Activated naive CD8-positive, alpha-beta T cell treated with anti-CD3 and anti-CD28 coated beads for 36 hours (primary cell): Measurements from ENCODE around the gene UPF2. TPM values are rescaled to one million over a fixed set of nuclear protein-coding genes. Genes with fewer than 3 reads are reported as not detected.

Experiments
- total RNA-seq, 2 experiments: library from RNA; stranded (reverse); gene quantifications; one replicate each; pipeline ENCODE4 v1.2.3, GENCODE V29; 2021

UPF2 gene
- total RNA-seq, 2 experiments from 2014 or later, result 35.8 to 38.2 TPM

Other genes starting within 250 kb of the UPF2 start
- 1 to 10 TPM; 1.5 to 2.8 TPM for gene PROSER2, start 219.5 kb downstream of the UPF2 start, total RNA-seq
- 10 to 100 TPM; 10.4 TPM for gene DHTKD1, start 26.1 kb upstream of the UPF2 start, total RNA-seq
- 10 to 100 TPM in 1 of 2 experiments, 1 to 10 TPM in 1; 9.7 to 10.1 TPM for gene SEC61A2, start 86.9 kb upstream of the UPF2 start, total RNA-seq
- gene NUDT5, start 153.1 kb upstream of the UPF2 start, total RNA-seq, result 100 to 1,000 TPM; 108 to 114 TPM
- 100 to 1,000 TPM; 162 to 170 TPM for gene CDC123, start 153.4 kb upstream of the UPF2 start, total RNA-seq